Stimulated activated CD4-positive, alpha-beta T cell treated with anti-CD3 and anti-CD28 coated beads, TNF-alpha, amount 100 ng/mL, for 24 hours (primary cell): ENCODE measurements around the gene ZPBP.
"Not testable (repeated sequence)": the region's sequence is repeated elsewhere in the genome, so short reads cannot be mapped to it uniquely, and the experiment has no call there.

Experiments used
- DNase-seq, 3 experiments: peaks; one replicate each; pipeline ENCODE4 v3.0.0-alpha.2; 2020; ENCODE audit warnings: low read depth in 3 of 3

ZPBP gene

GRCh38 chr7:50041165-50041564, 51.9 kb downstream of the ZPBP start:
- not testable (repeated sequence) for DNase-seq

GRCh38 chr7:50037086-50037485, 56.0 kb downstream of the ZPBP start:
- DNase-seq: no peak

- DNase-seq: no peak
Observed at GRCh38 chr7:50022991-50023390, 70.1 kb downstream of the ZPBP start.

- no peak for DNase-seq
Observed at GRCh38 chr7:50022451-50022850, 70.6 kb downstream of the ZPBP start.

- no peak for DNase-seq
Observed at GRCh38 chr7:49995681-49996080, 97.4 kb downstream of the ZPBP start.

GRCh38 chr7:49986191-49986590, 106.9 kb downstream of the ZPBP start:
- no peak for DNase-seq

GRCh38 chr7:49980465-49980864, 112.6 kb downstream of the ZPBP start:
- no peak for DNase-seq

GRCh38 chr7:49976238-49976637, 116.8 kb downstream of the ZPBP start:
- DNase-seq: no peak

GRCh38 chr7:49974035-49974434, 119.0 kb downstream of the ZPBP start:
- no peak for DNase-seq

- no peak for DNase-seq
Observed at GRCh38 chr7:49937608-49938007, 155.4 kb downstream of the ZPBP start.

GRCh38 chr7:49931627-49932026, 161.4 kb downstream of the ZPBP start:
- no peak for DNase-seq

GRCh38 chr7:49928787-49929186, 164.3 kb downstream of the ZPBP start:
- no peak for DNase-seq

GRCh38 chr7:49927631-49928030, 165.4 kb downstream of the ZPBP start:
- DNase-seq: no peak

- no peak for DNase-seq
Observed at GRCh38 chr7:49926720-49927119, 166.3 kb downstream of the ZPBP start.

- DNase-seq: no peak
Observed at GRCh38 chr7:49911909-49912308, 181.1 kb downstream of the ZPBP start.

GRCh38 chr7:49894543-49894942, 198.5 kb downstream of the ZPBP start:
- no peak for DNase-seq

- DNase-seq: no peak
Observed at GRCh38 chr7:49893131-49893530, 199.9 kb downstream of the ZPBP start.

- DNase-seq: no peak
Observed at GRCh38 chr7:49892481-49892880, 200.6 kb downstream of the ZPBP start.
